ENCODE measurements around the gene CYP51A1. TPM values are rescaled to one million over a fixed set of nuclear protein-coding genes. Genes with fewer than 3 reads are reported as not detected.

CYP51A1 gene
- polyA plus RNA-seq, 2 donors, result 27.9 to 40.8 TPM

Other genes with a start within 250 kb of the CYP51A1 start
- gene AKAP9, start 193.6 kb downstream of the CYP51A1 start, polyA plus RNA-seq, result 10 to 100 TPM; 15.8 to 16.7 TPM
- under 1 TPM in 1 of 2 donors, not detected in 1; 0.01 TPM for gene LRRD1, start 44.7 kb upstream of the CYP51A1 start, polyA plus RNA-seq
- gene KRIT1, start 111.4 kb upstream of the CYP51A1 start, polyA plus RNA-seq, result 10 to 100 TPM; 13.7 to 15.3 TPM
- 1 to 10 TPM; 7.1 to 8.7 TPM for gene ANKIB1, start 111.5 kb upstream of the CYP51A1 start, polyA plus RNA-seq

All from esophagus (tissue), 2 donors.